HEK293T (cell line): Measurements from ENCODE around the gene SPX.

Experiments used
- HDGF ChIP-seq: fragments of 450-650 bp; IDR thresholded peaks from 2 replicates; pipeline ENCODE4 v1.6.1; 2017; ENCODE audit warnings: antibody characterized with exemption, borderline replicate concordance
- SUZ12 ChIP-seq: fragments of 450-650 bp; IDR thresholded peaks from 2 replicates; pipeline ENCODE4 v1.6.1; 2016; ENCODE audit warnings: mild to moderate bottlenecking

DNA sequence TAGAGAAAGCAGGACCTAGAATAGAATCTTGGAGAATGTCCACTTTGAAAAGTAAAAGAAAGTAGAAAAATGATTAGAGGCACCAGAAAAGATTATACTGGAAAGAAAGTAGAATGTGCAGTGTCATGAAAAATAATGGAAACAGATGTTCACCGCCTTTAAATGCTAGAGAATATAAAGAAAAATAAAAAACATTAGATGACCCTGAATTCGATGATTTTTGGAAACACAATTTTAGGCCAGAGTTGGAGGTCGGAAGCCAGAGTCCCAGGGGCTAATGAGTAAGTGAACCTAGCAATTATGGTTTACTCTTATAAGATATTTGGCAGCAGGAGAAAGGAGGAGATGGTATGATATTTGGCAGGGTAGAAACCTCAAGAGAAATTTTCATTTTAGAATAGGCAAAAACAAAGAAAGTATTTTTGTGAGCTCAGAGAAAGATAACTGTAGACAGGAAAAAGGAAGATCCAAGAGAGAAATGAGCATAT, 40.9 kb downstream of the SPX start:
- no peak for TF ChIP-seq SUZ12
- no peak for TF ChIP-seq HDGF
